Activated CD4-positive, alpha-beta T cell treated with anti-CD3 and anti-CD28 coated beads, Interleukin-2, amount 50 U/mL, for 4 hours (primary cell): ENCODE measurements around the gene DHX34.
"Not testable (repeated sequence)": the region's sequence is repeated elsewhere in the genome, so short reads cannot be mapped to it uniquely, and the experiment has no call there.

ENCODE experiments used
- DNase-seq, 2 experiments: peaks; one replicate each; pipeline ENCODE4 v3.0.0-alpha.2; 2020

DHX34 gene

DNA sequence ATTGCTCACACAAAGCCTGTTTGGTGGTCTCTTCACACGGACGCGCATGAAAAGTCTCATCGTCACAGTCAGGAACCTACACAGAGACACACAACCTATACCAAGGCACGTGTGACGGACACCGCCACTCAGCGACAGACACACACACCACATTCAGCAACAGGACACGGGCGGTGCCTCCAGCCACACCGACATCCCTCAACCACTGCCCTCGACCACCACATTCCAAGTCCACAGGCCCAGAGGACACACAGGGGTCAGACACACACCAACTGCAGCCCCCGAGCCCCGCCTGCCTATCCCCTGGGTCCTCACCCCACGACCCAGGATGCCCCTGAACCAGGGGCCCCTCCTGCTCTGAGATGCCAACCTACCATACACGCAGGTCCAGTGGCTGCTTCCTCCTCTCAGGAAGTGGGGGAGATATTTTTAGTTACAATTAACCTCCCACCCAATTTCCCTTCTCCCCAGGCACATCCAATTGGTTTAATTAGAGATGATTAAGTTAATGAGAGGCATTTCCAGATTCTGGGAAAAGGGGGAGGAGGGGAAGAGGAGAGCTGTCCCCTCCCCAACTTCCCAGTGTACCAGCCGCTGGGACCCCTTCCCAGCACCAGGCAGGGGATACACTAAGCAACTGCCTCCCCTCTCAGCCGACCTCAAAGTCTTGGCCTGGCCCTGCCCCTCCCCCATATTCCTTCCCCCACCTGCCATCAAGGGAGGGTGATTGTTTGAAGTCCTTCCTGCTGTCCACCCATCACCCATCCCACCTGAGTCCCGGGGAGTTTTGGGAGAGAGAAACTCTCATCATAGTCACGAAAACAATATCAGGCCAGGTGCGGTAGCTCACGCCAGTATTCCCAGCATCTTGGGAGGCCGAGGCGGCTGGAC is 49.8 kb downstream of the DHX34 start:
- DNase-seq, result no peak

DNA sequence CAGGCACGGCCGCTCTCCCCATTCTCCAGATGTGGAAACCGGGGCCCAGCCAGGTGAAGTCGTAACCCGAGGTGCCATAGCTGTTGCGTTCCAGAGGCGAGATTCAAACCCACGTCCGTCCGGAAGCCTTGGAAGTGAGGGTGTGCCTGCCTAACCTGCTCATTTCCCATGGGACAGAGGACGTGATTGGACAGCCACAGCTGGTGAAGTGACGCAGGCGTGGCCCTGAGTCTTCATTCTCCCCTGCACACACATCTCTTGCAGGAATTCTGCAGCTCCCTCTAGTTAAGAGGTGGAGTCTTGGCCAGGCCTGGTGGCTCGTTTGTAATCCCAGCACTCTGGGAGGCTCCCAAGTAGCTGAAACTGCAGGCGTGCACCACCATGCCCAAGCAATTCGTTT is 53.4 kb downstream of the DHX34 start:
- no peak for DNase-seq

DNA sequence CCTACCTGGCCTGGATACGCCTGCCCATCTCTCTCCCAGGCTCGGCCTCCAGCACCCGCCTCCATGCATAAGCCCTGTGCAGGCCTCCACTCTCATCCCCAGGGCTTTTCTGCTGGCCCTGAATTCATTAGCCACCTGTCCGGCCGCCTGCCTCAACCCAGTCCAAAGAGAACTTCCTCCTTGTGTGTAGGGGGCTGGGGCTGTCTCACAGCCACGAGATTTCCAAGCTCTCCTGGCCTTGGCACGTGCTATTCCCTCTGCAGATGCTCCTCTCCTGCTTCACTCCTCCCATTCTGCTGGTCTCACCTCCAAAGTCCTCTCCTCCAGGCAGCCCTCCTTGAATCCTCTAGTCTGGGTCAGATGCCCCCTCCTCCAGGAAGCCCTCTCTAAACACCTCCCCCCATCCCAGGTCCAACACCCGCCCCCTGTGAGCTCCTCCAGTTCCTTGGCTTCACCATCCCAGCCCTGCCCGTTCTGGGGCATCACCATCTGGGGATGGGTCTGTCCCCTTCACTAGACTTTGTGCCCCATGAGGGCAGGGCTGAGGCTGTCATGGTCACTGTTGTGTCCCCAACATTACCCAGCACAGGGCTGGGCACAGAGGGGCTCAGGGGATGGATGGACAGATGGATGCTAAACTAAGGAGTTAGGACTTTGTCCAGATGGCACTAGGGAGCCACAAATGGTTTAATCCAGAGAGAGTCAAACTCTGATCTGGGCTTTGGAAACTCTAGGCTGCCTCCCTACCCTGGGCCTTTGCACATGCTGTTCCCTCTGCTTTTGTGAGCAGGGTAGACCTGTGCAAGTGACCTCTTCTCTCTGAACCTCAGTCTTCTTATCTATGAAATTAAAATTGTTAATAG is 55.5 kb downstream of the DHX34 start:
- DNase-seq, result no peak

DNA sequence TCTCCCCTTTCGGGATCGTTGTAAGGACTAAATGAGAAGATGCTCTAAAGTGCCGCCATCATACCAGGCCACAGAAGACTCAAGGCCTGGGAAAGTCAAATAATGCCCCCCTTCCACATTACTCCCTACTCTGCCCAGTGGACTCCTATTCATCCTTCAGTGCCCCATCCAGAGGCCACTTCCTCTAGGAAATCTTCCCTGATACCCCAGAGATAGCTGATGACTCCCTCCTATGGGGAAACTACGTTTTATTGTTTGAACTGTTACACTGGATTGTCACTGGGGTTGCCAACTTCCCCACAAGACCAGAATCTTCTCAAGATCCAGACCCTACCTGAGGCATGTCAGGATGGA is 56.1 kb downstream of the DHX34 start:
- no peak for DNase-seq

DNA sequence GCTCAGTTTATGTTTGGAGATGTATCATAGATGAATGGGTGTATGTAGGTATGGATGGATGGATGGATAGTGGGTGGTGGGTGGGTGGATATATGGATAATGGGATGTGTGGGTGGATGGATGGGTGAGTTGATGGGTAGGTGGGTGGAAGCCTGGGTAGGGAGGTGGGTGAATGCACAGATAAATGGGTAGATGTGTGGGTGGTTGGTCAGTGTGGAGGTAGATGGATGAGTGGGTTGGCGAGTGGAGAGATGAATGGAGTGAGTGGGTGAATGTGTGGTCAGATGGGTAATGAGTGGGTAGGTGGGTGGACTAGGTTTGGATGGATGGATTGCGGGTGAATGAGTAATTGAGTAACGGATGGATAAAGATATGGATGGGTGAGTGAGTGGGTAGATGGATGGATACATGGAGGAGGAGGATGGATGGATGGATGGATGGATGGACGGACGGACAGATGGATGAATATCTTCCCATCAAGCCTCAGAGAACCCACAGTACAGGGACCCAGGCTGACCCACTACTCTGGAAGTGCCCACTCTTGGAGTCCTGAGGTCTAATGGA is 56.8 kb downstream of the DHX34 start:
- DNase-seq, result no peak

DNA sequence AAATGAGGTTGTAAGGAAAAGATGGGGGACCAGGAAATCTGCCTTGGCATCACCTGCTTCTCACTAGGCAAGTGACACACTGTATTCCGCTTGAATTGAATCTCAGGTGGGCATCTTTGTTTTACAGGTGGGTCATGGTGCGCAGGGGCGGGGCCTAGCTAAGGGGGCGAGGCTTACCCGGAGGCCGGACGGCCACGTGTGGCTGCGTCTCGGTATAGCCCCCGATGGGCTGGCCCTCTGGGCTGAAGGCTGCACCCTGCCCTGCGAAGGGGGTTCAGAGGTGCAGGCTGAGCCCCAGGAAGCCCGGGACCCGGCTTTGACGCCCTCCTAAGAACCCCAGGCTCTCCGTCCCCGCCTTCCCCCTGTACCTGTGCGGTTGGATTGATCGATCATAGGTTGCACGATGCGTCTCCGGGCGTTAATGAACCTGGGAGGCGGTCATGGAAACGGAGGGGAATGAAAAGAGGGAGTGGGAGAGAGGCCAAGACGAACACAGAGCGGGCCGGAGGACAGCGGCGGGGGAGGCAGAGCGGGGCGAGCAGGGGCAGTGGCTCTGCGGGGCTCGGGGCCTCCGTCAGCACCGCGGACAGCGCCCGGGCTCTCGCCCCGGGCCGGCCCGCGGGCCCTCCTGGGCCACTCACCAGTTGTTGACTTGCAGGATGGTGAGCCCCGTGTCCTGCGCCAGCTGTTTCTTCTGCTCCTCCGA is 57.7 kb downstream of the DHX34 start:
- DNase-seq, result no peak

DNA sequence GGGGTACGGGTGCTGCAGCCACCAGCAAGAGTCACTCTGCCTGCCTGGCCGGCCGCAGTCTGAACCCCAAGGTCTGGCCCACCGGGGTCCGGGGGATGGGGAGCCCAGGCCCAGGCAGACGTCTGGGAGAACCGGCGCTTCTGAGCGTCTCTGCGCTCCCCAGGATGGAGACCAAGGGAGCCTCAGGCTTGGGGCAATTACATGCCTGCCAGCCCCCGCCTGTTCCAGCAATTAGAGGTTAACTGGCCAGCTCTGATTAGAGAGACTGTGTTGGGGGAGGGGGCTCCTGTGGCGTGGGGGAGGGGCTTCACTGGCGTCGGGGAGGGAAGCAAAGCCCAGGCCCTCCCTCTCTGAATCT is 58.3 kb downstream of the DHX34 start:
- DNase-seq, result no peak

DNA sequence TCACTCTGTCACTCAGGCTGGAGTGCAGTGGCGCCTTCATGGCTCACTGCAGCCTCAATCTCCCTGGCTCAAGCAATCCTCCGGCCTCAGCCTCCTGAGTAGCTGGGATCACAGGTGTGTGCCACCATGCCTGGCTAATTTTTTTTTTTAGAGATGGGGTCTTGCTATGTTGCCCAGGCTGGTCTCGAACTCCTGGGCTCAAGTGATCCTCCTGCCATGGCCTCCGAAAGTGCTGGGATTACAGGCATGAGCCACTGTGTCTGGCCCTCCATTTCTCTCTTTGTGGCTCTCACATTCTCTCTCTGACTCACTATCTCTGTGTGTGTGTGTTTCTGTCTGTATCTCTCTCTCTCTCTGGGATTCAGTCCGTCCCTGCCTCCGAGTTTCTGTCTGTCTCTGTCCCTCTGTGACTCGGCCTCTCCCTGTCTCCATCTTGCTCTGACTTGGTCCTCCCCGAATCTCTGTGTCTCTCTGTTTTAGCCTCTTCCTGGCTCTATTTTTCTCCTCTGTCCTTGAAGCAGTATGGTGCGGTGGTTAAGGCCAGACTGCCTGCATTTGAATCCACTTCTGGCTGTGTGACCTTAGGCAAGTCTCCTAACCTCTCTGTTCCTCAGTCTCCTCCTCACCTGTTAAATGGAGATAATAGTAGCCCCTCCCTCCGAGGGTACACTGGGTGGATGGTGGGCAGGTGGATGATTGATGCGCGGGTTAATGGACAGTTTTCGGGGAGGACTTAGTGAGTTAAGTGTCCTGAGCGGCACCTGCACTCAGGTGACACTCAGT is 59.2 kb downstream of the DHX34 start:
- no peak for DNase-seq

DNA sequence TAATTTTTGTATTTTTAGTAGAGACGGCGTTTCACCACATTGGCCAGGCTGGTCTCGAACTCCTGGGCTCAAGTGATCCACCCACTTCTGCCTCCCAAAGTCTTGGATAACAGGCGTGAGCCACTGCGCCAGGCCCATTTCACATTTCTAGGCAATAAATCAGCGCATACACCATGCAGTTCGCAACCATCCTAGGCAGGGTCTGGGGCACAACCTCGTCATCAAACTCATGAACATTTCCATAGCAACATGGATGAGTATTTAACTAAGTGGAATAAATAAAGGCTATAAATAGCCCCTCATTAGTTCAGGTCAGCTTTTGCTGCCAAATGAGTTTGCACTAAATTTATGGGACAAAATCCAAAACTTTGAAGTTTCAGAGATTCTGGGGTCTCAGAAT is 62.0 kb downstream of the DHX34 start:
- no peak for DNase-seq

DNA sequence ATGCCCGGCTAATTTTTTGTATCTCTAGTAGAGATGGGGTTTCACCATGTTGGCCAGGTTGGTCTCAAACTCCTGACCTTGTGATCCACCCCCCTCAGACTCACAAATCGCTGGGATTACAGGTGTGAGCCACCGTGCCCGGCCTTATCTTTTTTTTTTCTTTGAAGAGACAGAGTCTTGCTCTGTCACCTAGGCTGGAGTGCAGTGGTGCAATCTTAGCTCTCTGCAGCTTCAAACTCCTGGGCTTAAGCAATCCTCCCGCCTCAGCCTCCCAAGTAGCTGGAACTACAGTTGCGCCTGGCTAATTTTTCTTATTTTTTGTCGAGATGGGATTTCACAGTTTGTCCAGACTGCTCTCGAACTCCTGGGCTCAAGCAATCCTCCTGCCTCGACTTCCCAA is 62.6 kb downstream of the DHX34 start:
- DNase-seq, result not testable (repeated sequence)

DNA sequence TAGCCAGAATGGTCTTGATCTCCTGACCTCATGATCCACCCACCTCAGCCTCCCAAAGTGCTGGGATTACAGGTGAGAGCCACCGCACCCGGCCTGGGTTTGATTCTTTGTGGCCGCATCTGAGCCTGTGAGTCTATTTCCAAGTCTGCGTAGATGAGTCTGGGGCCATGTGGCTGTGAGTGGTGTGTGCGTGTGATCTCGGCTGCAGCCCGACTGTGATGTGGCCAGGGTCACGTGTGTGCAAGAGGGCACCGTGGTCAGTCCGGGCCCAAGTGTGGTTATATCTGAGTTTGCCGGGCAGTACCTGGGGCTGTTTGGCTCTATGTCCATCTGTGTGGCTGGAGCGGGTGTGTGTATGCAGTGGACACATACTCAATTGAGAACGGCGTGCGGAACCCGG is 64.8 kb downstream of the DHX34 start:
- DNase-seq, result no peak

DNA sequence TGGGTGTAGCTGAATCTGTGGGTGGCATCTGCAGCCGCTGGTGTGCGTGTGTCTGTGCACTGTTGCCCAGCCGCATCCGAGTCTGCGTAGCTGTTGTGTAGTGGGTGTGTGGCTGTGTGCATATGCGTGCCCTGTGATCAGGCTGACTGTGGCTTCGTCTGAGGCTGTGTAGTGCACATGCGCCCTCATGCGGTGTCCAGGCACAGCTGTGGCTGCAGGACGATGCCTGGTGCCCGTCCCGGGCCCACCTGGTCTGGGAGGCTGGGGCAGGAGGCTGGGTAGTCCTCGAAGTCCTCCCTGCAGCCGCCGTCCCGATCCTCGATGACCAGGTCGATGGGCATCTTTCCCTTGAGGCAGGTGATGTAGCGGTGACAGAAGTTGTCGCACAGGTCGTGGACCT is 65.4 kb downstream of the DHX34 start:
- no peak for DNase-seq

DNA sequence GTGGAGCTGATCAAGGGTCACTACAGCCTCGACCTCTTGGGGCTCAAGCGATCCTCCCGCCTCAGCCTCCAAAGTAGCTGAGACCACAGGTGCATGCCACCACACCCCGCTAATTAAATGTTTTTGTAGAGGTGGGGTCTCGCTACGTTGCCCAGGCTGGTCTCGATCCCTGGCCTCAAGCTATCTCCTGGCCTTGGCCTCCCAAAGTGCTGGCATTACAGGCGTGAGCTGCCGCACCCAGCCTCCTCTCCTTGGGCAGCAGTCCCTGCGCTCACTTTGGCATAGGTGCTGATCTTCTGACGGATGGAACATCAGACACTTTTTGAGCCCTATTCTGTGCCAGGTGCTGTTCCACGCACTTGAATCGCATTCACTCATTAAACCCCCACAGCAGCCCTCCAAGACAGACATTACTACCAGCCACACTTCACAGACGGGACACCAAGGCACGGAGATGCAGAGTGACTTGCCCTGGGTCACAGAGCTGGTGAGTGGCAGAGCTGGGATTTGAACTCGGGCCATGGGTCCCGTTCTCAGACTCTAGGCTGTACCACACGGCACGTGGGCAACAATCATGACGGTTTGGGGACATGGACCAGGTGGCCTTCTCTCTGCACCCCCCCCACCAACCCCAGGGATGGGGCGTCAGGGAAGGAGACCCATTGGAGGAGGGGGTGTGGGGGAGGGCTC is 67.0 kb downstream of the DHX34 start:
- DNase-seq, result no peak

DNA sequence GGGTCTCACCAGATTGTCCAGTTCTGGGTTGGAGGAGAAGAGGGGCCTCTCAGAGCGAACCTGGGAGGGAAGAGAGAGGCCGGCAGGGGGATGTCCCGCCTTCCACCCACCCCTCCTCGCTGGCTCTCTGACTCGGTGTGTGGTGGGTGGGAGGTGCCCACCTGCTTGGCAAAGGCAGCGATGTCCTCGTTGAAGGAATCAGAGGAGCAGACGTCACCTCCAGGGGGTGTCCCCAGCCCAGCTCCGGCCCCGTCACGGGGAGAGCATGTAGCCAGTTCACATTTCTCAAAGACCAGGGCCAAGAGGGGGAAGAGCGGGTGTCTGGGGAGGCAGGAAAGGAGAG is 67.5 kb downstream of the DHX34 start:
- DNase-seq, result no peak

DNA sequence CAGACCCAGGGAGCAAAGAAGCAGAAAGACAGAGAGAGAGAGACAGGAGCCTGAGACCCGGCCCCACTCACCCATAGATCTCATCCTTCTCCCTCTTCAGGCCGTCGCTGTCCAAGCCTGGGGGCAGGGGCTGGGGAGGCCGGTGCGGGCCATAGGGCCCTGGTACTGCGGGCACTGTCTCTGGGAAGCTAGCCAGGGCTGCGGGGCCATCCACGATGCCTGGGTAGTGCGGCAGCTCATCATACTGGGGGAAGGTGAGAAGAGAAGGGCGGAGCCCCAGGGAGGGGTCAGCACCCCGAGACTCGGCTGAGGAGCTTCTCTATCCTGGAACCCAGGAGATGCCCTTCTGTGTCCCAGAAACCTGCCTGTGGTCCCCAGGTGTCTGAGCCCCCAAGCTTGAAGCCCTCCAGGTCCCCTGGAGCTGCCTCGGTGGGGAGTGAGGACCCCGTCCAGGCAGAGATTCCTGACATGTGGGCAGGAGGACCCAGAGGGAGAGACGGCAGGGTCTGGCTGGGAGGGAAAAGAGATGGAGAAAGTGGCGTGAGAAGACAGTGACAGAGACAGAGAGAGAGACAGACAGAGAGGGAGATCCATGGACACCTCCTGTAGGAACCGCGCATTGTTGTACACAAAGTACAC is 68.1 kb downstream of the DHX34 start:
- no peak for DNase-seq

DNA sequence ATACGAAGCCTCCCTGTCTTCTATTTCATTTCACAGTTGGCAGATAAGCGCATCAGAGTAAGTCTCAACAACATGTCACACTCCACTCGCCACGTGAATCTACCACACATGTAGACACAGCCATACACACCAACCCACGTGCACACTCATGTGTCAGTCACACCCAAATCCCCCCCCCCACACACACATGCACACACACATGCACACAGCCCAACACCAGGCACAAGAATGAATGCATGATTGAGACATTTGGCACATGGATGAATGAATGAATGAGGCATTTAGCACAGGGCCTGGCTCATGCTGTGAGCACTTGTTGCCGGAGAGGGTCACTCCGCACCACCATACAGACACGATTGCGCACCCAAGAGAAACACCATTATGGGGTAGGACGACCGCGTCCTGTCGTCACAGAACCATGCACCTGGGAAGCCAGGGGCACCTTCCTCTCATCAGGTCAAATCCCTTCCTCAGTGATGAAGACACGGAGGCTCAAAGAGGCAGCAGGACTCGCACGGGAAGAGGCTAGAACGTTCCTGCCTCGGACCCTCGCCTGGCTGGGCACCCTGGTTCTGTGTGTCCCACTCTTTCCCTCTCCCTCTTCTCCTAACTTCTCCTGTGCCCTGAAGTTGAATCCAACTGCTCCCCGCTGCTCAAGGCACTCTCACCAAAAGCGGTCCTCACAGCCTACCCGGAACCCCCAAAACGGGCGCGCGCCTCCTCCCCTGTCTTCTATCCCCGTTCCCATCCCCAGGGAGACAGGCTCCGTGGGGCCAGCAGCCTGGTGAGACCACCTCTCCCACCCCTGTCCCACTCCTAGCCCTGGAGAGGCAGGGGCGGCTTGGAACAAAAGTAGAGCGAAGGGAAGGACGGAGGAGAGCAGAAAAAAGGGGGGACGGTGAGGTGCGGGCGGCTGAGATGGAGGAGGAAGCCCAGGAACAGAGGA is 68.9 kb downstream of the DHX34 start:
- no peak for DNase-seq

DNA sequence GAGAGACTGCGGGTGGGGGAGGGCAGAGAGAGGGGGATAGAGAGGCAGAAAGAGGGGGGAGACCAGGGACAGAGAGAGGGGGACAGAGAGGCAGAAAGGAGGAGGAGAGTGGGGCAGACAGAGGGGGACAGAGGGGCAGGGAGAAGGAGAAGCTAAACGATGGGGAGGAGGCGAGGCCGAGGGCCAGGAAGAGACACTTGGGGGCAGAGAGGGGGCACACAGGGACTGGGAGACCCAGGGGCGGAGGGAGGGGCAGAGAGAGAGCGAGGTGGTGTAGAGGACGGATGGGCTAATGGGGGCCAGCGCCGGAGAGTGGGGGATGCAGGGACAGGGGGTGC is 69.5 kb downstream of the DHX34 start:
- no peak for DNase-seq

DNA sequence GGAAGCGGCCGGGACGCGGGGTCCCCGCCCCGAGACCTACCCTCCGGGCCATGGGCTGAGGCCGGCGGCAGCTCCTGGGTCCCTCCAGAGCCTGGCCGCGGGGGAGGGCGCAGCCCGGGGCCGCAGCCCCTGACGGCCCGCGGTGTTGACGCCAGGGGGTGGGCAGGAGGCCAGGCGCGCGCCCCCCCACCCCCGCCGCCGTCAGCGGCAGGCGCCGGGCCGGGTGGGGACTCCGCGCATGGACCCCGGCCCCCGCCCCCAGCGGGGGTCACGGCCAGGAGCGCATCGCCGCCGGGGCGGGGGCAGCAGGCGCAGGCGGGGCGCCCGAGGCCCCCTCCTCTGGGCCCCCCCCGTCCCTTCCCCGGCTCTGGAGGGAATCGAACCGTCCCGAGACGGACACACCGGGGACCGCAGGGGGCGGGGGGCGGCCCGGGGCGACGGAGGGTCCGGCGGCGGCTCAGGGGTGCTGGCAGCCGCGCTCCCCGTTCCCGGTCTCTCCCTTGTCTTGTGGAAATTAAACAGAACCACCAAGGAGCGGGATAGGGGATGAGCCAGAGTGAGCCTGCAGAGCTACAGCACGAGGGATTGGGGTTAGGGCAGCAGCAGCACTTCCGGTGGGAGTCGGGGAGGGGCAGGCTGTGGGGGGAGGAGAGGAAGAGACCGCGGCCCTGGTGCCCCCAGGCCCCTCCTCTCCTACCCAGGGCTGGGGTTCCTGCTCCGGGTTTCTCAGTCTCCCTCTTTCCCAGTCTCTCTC is 70.1 kb downstream of the DHX34 start, which contains the start of gene MEIS3:
Gene MEIS3 (minus strand): TSS at position 498 of the 754 bp plus-strand sequence. CDS start 446 bp downstream, at position 52.
- DNase-seq, result no peak

DNA sequence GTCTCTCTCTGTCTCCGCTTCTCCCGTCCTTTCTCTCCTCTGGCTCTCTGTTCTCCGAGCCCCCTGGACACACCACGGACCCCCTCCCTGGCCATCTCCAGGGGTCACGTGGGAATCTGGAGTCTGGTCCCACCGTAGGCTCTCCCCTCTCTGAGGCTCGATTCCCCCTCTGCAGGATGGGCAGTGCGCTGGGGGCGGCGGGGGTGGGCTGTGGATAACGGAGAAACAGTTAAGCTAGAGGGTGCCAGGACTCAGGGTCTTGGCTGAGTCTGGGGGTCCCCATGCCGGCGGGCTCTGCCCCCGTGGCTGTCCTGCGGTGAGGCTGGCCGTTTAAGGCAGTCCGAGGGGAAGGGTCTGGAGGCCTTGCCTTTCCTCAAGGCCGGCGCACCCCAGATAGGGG is 70.7 kb downstream of the DHX34 start:
- no peak for DNase-seq
